ENCODE measurements around the gene ZNF600.
"Not testable (repeated sequence)": the region's sequence is repeated elsewhere in the genome, so short reads cannot be mapped to it uniquely, and the experiment has no call there.

DNA sequence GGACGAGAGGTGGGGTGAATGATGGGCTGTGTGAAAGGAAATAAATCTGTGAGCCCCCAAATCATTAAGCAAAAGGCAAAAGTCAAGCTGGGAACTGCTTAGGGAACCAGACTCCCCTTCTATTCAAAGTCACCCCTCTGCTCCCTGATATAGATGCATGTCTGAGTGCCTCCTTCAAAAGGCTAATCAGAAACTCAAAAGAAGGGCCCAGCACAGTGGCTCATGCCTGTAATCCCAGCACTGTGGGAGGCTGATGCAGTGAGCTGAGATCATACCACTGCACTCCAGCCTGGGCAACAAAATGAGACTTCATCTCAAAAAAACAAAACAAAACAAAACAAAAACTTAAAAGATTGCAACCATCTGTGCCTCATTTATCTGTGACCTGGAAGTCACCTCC, 47.7 kb upstream of the ZNF600 start:
- TF ChIP-seq, protein P1, sequence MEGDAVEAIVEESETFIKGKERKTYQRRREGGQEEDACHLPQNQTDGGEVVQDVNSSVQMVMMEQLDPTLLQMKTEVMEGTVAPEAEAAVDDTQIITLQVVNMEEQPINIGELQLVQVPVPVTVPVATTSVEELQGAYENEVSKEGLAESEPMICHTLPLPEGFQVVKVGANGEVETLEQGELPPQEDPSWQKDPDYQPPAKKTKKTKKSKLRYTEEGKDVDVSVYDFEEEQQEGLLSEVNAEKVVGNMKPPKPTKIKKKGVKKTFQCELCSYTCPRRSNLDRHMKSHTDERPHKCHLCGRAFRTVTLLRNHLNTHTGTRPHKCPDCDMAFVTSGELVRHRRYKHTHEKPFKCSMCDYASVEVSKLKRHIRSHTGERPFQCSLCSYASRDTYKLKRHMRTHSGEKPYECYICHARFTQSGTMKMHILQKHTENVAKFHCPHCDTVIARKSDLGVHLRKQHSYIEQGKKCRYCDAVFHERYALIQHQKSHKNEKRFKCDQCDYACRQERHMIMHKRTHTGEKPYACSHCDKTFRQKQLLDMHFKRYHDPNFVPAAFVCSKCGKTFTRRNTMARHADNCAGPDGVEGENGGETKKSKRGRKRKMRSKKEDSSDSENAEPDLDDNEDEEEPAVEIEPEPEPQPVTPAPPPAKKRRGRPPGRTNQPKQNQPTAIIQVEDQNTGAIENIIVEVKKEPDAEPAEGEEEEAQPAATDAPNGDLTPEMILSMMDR (IDR thresholded peaks at IDR 0.05; ENCODE audit: poor library complexity): not testable (repeated sequence)
- not testable (repeated sequence) for TF ChIP-seq EZH2phosphoT487 (IDR thresholded peaks at IDR 0.05; ENCODE audit: low read depth, severe bottlenecking, unreplicated experiment); EZH2 (IDR thresholded peaks at IDR 0.05; ENCODE audit: borderline replicate concordance)
